ENCODE measurements around the gene SH3GLB1.

Gene SH3GLB1

DNA sequence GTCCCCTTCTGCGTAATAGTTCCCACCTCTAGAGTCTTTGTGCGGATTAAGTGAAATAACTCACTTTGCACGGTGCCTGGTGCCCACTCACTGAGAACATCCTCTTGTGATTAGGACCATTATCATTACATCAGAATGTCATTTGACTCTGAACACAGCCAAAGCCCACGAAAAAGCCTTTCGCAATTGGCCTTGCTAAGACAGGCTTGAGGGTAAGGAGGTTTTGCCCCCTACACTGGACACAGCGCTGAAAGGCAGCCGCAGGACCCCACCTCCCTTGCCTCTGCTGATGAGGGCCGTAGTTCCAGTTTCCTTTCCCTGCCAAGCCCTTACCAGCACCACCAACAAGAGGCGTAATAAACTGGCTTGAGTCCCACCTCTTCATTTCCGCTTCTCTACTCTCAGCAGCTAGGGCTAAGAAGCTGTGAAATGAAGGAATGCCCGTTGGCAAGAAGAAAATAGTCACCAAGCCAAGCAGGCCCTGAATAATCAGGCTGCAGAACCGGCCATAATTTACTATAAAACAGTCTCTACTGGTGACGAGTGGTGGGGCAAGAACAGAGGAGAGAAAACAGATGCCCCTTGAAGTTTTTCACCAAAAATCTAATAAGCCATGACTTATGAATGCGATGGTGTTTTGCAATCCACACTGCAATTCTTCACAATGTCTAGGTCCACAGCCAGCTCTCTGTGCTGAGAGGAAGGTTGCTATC, 53.1 kb downstream of the SH3GLB1 start:
- H3K4me2 ChIP-seq (ENCODE audit: low read length, poor library complexity, severe bottlenecking), result no peak overlapping the region
- peaks cover 9 to 10% of the 10 kb centered on the region in 2 experiments for H3K27me3 ChIP-seq (ENCODE audit: control insufficient read depth in 1 of 2, insufficient read depth in 1 of 2, low read length in 2 of 2)
- no peak overlapping the region for H3K4ac ChIP-seq (ENCODE audit: low read depth in 1 of 2, low read length in 2 of 2)
- H3K23ac ChIP-seq (ENCODE audit: low read length in 2 of 2), result no peak overlapping the region
- H2BK12ac ChIP-seq (ENCODE audit: low read length in 2 of 2), result no peak overlapping the region
- H4K91ac ChIP-seq (ENCODE audit: low read length), result no peak overlapping the region
- no peak overlapping the region for H3K4me3 ChIP-seq (ENCODE audit: insufficient read depth in 1 of 2, low read depth in 1 of 2, low read length in 2 of 2)
- no peaks in the 10 kb centered on the region for H3K9me3 ChIP-seq (ENCODE audit: control insufficient read depth, low read length)
- H2BK5ac ChIP-seq (ENCODE audit: low read depth, low read length, poor library complexity, severe bottlenecking), result no peak overlapping the region
- H2AFZ ChIP-seq (ENCODE audit: low read depth, low read length), result no peak overlapping the region
- no peaks in the 10 kb centered on the region for H3K4me1 ChIP-seq (ENCODE audit: control insufficient read depth, insufficient read depth, low read depth, low read length)
- H3K14ac ChIP-seq (ENCODE audit: low read length in 2 of 2), result no peak overlapping the region
- no peak overlapping the region for H4K8ac ChIP-seq (ENCODE audit: low read length)
- H2BK15ac ChIP-seq (ENCODE audit: low read depth, poor library complexity, severe bottlenecking), result no peak overlapping the region
- no peak overlapping the region for H3K18ac ChIP-seq (ENCODE audit: low read depth in 1 of 2, low read length in 2 of 2)
- WGBS, result 92% methylated on average over 13 of the region's 14 CpGs
- H2AK5ac ChIP-seq (ENCODE audit: low read length, severe bottlenecking), result no peak overlapping the region
- DNase-seq, result no peak
- peak overlapping the region; percentile 12 for H3K9ac ChIP-seq (ENCODE audit: low read length)
- H2BK120ac ChIP-seq (ENCODE audit: low read depth, low read length), result no peak overlapping the region
- H3K79me1 ChIP-seq (replicated peaks; ENCODE audit: low read length, poor library complexity, severe bottlenecking), result no peaks in the 10 kb centered on the region
- H3K27ac ChIP-seq (ENCODE audit: low read length, poor library complexity, severe bottlenecking), result no peak overlapping the region
- no peaks in the 10 kb centered on the region for H3K36me3 ChIP-seq (ENCODE audit: control insufficient read depth in 1 of 2, insufficient read depth in 2 of 2, low read depth in 1 of 2, low read length in 2 of 2)

- Histone ChIP-seq H2BK12ac (ENCODE audit: low read length in 2 of 2) (no peak overlapping the region), H3K9me3 (ENCODE audit: control insufficient read depth, low read length) (no peaks in the 10 kb centered on the region), H3K4me3 (ENCODE audit: insufficient read depth in 1 of 2, low read depth in 1 of 2, low read length in 2 of 2) (no peak overlapping the region), H2BK15ac (ENCODE audit: low read depth, poor library complexity, severe bottlenecking) (no peak overlapping the region), H4K91ac (ENCODE audit: low read length) (no peak overlapping the region), H2AFZ (ENCODE audit: low read depth, low read length) (no peak overlapping the region), H2BK5ac (ENCODE audit: low read depth, low read length, poor library complexity, severe bottlenecking) (no peak overlapping the region), H3K18ac (ENCODE audit: low read depth in 1 of 2, low read length in 2 of 2) (no peak overlapping the region), H2AK5ac (ENCODE audit: low read length, severe bottlenecking) (no peak overlapping the region), H3K9ac (ENCODE audit: low read length) (no peak overlapping the region), H3K14ac (ENCODE audit: low read length in 2 of 2) (no peak overlapping the region), H3K27me3 (ENCODE audit: control insufficient read depth in 1 of 2, insufficient read depth in 1 of 2, low read length in 2 of 2) (peaks cover 9 to 15% of the 10 kb centered on the region in 2 experiments), H3K4ac (ENCODE audit: low read depth in 1 of 2, low read length in 2 of 2) (no peak overlapping the region), H4K8ac (ENCODE audit: low read length) (no peak overlapping the region), H3K4me1 (ENCODE audit: control insufficient read depth, insufficient read depth, low read depth, low read length) (no peaks in the 10 kb centered on the region), H3K4me2 (ENCODE audit: low read length, poor library complexity, severe bottlenecking) (no peak overlapping the region), H3K79me1 (replicated peaks; ENCODE audit: low read length, poor library complexity, severe bottlenecking) (no peaks in the 10 kb centered on the region), H3K23ac (ENCODE audit: low read length in 2 of 2) (no peak overlapping the region), H3K27ac (ENCODE audit: low read length, poor library complexity, severe bottlenecking) (no peak overlapping the region), H3K36me3 (ENCODE audit: control insufficient read depth in 1 of 2, insufficient read depth in 2 of 2, low read depth in 1 of 2, low read length in 2 of 2) (no peaks in the 10 kb centered on the region), H2BK120ac (ENCODE audit: low read depth, low read length) (no peak overlapping the region)
- 96% methylated on average over 3 of the region's 3 CpGs for WGBS
- no peak for DNase-seq
These were observed 54.2 kb downstream of the SH3GLB1 start for GRCh38 chr1:86758570-86758969.

DNA sequence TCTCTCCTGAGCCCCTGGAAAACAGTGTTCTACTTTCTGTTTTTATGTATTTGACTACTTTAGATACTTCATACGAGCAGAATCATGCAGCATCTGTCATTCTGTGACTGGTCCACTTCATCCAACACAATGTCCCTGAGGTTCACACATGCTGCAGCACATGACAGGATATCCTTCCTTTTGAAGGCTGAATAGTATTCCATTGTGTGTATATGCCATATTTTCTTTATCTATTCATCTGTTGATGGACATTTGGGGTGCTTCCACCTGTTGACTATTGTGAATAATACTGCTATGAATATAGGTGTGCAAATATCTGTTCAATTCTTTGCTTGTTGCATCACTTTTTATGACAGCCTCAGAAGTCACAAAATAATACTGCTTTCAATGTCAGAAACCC, 55.8 kb downstream of the SH3GLB1 start:
- H4K8ac ChIP-seq (ENCODE audit: low read length), result no peak overlapping the region
- no peak overlapping the region for H3K14ac ChIP-seq (ENCODE audit: low read length in 2 of 2)
- no peak overlapping the region for H3K23ac ChIP-seq (ENCODE audit: low read length in 2 of 2)
- H2AK5ac ChIP-seq (ENCODE audit: low read length, severe bottlenecking), result no peak overlapping the region
- no peak overlapping the region for H2BK5ac ChIP-seq (ENCODE audit: low read depth, low read length, poor library complexity, severe bottlenecking)
- H4K91ac ChIP-seq (ENCODE audit: low read length), result no peak overlapping the region
- WGBS, result 100% methylated on average over 1 of the region's 1 CpG
- no peak overlapping the region for H3K4ac ChIP-seq (ENCODE audit: low read depth in 1 of 2, low read length in 2 of 2)
- H3K27ac ChIP-seq (ENCODE audit: low read length, poor library complexity, severe bottlenecking), result no peak overlapping the region
- H3K18ac ChIP-seq (ENCODE audit: low read depth in 1 of 2, low read length in 2 of 2), result no peak overlapping the region
- no peaks in the 10 kb centered on the region for H3K36me3 ChIP-seq (ENCODE audit: control insufficient read depth in 1 of 2, insufficient read depth in 2 of 2, low read depth in 1 of 2, low read length in 2 of 2)
- no peak overlapping the region for H2AFZ ChIP-seq (ENCODE audit: low read depth, low read length)
- H2BK12ac ChIP-seq (ENCODE audit: low read length in 2 of 2), result no peak overlapping the region
- no peaks in the 10 kb centered on the region for H3K9me3 ChIP-seq (ENCODE audit: control insufficient read depth, low read length)
- no peak for DNase-seq
- no peaks in the 10 kb centered on the region for H3K4me1 ChIP-seq (ENCODE audit: control insufficient read depth, insufficient read depth, low read depth, low read length)
- H3K9ac ChIP-seq (ENCODE audit: low read length), result no peak overlapping the region
- H3K4me2 ChIP-seq (ENCODE audit: low read length, poor library complexity, severe bottlenecking), result no peak overlapping the region
- no peaks in the 10 kb centered on the region for H3K79me1 ChIP-seq (replicated peaks; ENCODE audit: low read length, poor library complexity, severe bottlenecking)
- H2BK15ac ChIP-seq (ENCODE audit: low read depth, poor library complexity, severe bottlenecking), result no peak overlapping the region
- no peak overlapping the region for H3K4me3 ChIP-seq (ENCODE audit: insufficient read depth in 1 of 2, low read depth in 1 of 2, low read length in 2 of 2)
- no peak overlapping the region for H2BK120ac ChIP-seq (ENCODE audit: low read depth, low read length)
- H3K27me3 ChIP-seq (ENCODE audit: control insufficient read depth in 1 of 2, insufficient read depth in 1 of 2, low read length in 2 of 2), result peaks cover 9 to 15% of the 10 kb centered on the region in 2 experiments

DNA sequence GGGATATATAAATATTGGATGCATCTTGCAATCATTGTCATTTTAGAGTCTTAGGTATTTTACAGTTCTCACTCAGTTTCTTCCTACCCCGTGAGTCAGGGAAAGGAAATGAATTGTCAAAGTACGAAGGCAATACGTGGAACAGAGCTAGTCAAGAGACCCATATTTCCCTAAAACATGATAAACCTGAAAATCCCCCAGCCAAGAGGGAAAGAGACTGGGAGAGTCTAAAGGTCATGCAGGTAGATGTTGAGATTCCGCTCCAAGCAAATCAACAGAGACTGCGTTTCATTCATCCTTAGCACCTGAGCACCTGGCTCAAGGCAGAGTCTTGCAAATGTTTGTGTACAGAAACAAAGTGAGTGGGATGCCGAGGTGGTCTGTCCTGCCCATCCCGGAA, 58.0 kb downstream of the SH3GLB1 start:
- Histone ChIP-seq H3K14ac (ENCODE audit: low read length in 2 of 2) (no peak overlapping the region), H2BK12ac (ENCODE audit: low read length in 2 of 2) (no peak overlapping the region), H2BK15ac (ENCODE audit: low read depth, poor library complexity, severe bottlenecking) (no peak overlapping the region), H3K18ac (ENCODE audit: low read depth in 1 of 2, low read length in 2 of 2) (no peak overlapping the region), H2BK120ac (ENCODE audit: low read depth, low read length) (no peak overlapping the region), H3K4me3 (ENCODE audit: insufficient read depth in 1 of 2, low read depth in 1 of 2, low read length in 2 of 2) (no peak overlapping the region), H3K4me1 (ENCODE audit: control insufficient read depth, insufficient read depth, low read depth, low read length) (no peaks in the 10 kb centered on the region), H3K23ac (ENCODE audit: low read length in 2 of 2) (no peak overlapping the region), H3K4ac (ENCODE audit: low read depth in 1 of 2, low read length in 2 of 2) (no peak overlapping the region), H4K91ac (ENCODE audit: low read length) (no peak overlapping the region), H4K8ac (ENCODE audit: low read length) (no peak overlapping the region), H2AFZ (ENCODE audit: low read depth, low read length) (no peak overlapping the region), H3K9me3 (ENCODE audit: control insufficient read depth, low read length) (peaks cover 3% of the 10 kb centered on the region), H2BK5ac (ENCODE audit: low read depth, low read length, poor library complexity, severe bottlenecking) (no peak overlapping the region), H3K9ac (ENCODE audit: low read length) (no peak overlapping the region), H3K27me3 (ENCODE audit: control insufficient read depth in 1 of 2, insufficient read depth in 1 of 2, low read length in 2 of 2) (peaks cover 9 to 15% of the 10 kb centered on the region in 2 experiments), H3K27ac (ENCODE audit: low read length, poor library complexity, severe bottlenecking) (no peak overlapping the region), H3K79me1 (replicated peaks; ENCODE audit: low read length, poor library complexity, severe bottlenecking) (no peaks in the 10 kb centered on the region), H2AK5ac (ENCODE audit: low read length, severe bottlenecking) (no peak overlapping the region), H3K36me3 (ENCODE audit: control insufficient read depth in 1 of 2, insufficient read depth in 2 of 2, low read depth in 1 of 2, low read length in 2 of 2) (no peaks in the 10 kb centered on the region), H3K4me2 (ENCODE audit: low read length, poor library complexity, severe bottlenecking) (no peak overlapping the region)
- no peak for DNase-seq
- 92% methylated on average over 7 of the region's 7 CpGs for WGBS

All from mesenchymal stem cell (in vitro differentiated cells and primary cell).